ENCODE data around the gene PLEKHA7.

PLEKHA7 gene

DNA sequence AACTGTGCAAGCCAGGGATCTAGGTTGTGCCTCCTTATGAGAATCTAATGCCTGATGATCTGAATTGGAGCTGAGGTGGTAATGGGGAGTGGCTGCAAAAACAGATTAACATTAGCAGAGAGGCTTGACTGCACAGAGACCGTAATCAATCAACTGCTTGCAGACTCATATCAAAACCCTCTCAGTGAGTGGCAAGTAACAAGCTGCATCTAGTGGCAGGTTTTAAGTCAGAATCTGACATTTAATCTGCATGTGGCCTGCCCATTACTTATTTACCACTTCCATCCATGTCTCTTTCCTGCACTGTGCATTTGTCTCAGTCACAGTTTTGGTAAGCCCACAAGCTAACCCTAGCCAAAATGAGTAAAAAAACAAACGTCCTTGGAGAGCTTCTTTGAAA, 264.5 kb downstream of the PLEKHA7 start:
- DNase-seq (ENCODE audit: low read depth) = no peak
- TF ChIP-seq, protein P1, sequence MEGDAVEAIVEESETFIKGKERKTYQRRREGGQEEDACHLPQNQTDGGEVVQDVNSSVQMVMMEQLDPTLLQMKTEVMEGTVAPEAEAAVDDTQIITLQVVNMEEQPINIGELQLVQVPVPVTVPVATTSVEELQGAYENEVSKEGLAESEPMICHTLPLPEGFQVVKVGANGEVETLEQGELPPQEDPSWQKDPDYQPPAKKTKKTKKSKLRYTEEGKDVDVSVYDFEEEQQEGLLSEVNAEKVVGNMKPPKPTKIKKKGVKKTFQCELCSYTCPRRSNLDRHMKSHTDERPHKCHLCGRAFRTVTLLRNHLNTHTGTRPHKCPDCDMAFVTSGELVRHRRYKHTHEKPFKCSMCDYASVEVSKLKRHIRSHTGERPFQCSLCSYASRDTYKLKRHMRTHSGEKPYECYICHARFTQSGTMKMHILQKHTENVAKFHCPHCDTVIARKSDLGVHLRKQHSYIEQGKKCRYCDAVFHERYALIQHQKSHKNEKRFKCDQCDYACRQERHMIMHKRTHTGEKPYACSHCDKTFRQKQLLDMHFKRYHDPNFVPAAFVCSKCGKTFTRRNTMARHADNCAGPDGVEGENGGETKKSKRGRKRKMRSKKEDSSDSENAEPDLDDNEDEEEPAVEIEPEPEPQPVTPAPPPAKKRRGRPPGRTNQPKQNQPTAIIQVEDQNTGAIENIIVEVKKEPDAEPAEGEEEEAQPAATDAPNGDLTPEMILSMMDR (conservative IDR thresholded peaks at IDR 0.05; ENCODE audit: low read length) = no peak
- H3K4me3 ChIP-seq (ENCODE audit: low read length) = no peak overlapping the region

DNA sequence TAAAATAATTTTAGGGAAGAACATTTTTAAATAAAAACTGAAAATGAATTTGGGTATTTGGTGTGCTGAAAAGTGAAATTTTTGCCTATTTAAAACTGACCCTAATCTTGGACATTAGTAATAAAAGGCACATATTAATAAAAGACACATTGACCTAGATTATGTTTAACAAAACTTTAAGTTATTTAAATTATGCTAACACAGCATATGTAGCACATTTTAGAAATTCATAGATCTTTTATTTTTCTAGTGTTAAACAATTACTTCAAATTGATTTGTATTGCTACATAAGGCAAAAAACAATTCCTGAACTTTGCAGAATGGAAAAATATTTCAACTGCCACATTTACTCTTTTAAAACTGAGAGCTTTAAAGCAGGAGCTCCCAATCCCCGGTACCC, 265.1 kb downstream of the PLEKHA7 start:
- DNase-seq (ENCODE audit: low read depth) = no peak
- no peak overlapping the region for H3K4me3 ChIP-seq (ENCODE audit: low read length)
- TF ChIP-seq, protein P1 (conservative IDR thresholded peaks at IDR 0.05; ENCODE audit: low read length) = no peak

DNA sequence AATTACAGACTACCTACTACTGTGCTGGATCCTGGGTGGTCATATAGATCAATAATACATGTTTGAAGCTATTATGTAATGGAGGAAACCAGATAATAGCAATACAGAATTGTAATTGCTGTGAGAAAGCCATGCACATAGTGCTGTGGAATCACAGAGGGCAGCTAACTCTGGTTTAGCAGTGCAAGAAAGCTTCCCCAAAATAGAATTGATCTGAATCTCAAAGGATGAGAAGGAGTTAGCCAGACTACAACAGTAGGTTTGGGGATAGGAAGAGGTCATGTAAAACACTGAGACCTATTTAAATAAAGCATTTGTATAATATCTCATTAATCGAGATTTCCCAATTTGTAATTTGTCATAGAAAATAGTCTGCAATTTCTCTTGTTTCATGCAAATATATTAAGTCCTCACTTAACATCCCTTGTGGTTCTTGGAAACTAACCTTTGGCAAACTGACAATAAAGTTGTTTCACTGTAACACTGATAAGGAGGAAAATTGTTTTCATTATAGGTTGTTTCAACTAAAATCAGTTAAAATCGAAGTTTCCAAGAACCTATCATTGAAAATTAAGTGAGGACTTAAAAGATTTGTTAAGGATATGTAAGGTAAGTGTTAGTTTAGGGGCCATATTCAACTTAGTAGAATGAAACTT, 268.1 kb downstream of the PLEKHA7 start:
- no peak overlapping the region for H3K4me3 ChIP-seq (ENCODE audit: low read length)
- DNase-seq (ENCODE audit: low read depth) = no peak
- TF ChIP-seq, protein P1 (conservative IDR thresholded peaks at IDR 0.05; ENCODE audit: low read length) = no peak

DNA sequence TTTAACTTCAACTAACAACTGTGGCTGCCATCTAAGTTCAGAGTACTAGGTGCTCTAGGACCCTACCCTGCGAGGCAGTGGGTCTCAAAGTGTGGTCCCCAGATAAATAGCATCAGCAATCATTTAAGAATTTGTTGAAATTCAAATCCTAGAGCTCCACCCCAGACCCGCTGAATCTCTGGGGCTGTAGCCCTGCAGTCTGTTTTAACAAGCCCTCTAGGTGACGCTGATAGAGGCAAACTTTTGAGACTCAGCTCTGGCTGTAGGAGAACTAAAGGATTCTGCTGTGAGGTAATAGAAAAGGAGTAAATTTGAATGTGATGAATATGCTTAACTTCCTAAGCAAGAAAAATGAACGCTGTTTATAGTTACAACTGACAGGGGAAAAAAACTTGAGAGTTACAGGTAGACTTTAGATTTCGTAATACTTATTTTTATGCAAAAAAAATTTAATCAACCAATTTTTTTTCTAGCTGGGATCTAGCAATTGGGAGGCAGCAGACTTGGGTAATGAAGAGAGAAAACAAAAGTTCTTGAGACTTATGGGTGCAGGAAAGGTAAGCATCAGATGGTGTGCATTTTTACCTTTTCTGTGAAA, 270.0 kb downstream of the PLEKHA7 start:
- H3K4me3 ChIP-seq (ENCODE audit: low read length) = no peak overlapping the region
- TF ChIP-seq, protein P1 (conservative IDR thresholded peaks at IDR 0.05; ENCODE audit: low read length) = no peak
- no peak for DNase-seq (ENCODE audit: low read depth)

DNA sequence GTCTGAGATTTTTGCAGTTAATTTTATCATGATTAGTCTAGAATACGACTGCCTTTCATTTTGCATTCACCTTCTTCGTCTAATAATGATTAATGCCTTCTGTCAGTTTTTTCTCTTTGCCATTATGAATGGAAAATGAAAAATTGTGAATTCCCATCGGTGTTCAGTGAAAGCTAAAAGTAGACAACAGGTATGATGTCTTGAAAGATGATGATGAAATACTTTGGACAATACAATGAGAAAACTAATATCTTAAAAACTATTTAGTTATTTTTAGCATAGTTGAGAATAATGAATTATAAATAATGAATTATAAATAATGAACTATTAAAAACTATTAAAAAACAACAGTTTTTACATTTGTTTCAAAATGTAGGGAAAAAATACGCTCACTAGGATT, 270.7 kb downstream of the PLEKHA7 start:
- no peak for DNase-seq (ENCODE audit: low read depth)

DNA sequence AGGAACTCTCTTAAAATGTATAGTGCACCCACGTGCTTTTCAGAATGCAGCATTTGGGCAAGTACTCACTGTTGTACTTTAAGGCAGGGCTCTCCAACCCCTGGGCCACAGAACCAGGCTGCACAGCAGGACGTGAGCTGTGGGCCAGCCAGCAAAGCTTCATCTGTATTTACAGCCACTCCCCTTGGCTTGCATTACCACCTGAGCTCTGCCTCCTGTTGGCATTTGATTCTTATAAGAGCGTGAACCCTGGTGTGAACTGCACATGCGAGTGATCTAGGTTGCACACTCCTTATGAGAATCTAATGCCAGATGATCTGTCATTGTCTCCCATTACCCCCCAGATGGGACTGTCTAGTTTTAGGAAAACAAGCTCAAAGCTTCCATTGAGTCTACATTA, 272.7 kb downstream of the PLEKHA7 start:
- TF ChIP-seq, protein P1 (conservative IDR thresholded peaks at IDR 0.05; ENCODE audit: low read length) = no peak
- no peak overlapping the region for H3K4me3 ChIP-seq (ENCODE audit: low read length)
- DNase-seq (ENCODE audit: low read depth) = no peak

More for the DNA sequence above, 270.7 kb downstream of the PLEKHA7 start:
- no peak overlapping the region for H3K4me3 ChIP-seq (ENCODE audit: low read length)
- TF ChIP-seq, protein P1 (conservative IDR thresholded peaks at IDR 0.05; ENCODE audit: low read length) = no peak

All from AG10803 (cell line).